Embryonic facial prominence (tissue), 1 donor: ENCODE results near the gene ANKRD22.
"Not testable (repeated sequence)": the region's sequence is repeated elsewhere in the genome, so short reads cannot be mapped to it uniquely, and the experiment has no call there.

Experiments
- DNase-seq: peaks from one replicate; pipeline ENCODE4 v3.0.0-alpha.2; 2016; ENCODE audit errors: extremely low spot score

The ANKRD22 gene

DNA sequence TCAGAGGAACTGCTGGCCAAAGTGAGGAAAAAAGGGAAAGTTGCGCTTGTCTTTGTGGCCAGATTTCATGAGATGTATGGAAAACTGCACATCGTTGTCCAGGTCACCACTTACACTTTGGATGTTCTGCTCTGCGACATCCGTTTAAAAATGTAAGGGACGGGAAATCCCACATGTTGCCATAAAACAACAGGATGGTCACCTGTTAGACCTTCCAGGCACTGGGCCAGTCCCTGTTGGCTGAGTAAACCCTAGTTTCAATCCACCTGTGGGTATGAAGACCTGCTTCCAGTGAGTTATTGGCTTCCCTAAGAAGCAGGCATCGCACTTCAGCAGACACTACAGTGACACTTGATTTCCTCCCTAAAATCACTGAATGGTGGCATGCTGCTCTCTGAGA lies 25.7 kb upstream of the ANKRD22 start:
- no peak for DNase-seq

DNA sequence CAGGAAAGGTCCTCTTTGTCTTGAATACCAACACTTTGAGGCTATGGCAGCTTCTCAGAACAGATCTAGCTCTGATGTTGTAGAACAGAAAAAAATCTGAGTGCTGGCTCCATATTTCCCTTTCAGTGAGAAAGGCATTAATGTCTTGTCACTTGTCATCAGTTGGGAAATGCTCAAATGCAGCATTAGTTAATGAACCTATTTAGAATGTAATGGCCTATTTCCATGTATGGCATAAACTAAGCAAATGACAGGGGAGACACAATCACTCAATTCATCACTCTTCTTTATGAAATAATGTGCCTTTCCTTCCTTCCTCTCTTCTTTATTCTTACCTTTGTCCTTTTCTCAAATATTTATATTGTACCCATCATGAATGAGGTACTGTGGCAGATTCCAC lies 23.4 kb upstream of the ANKRD22 start:
- no peak for DNase-seq

DNA sequence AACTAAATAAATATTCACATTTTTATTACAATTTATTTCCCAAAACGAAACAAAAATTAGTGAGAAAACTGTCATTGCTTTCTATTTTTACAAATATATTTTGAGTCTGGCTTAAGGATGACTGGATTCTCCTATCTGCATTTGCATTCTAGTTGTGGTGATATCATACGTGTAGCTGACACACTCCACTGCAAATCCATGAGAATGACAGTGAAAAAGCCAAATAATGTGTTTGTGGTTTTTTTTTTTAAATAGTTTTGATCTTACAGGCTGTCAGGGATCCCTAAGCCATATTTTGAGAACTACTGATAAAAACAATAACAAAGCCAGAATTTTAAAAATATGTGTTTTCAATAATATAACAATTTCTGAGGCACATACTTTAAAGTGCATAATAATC lies 22.6 kb upstream of the ANKRD22 start:
- DNase-seq, result no peak

DNA sequence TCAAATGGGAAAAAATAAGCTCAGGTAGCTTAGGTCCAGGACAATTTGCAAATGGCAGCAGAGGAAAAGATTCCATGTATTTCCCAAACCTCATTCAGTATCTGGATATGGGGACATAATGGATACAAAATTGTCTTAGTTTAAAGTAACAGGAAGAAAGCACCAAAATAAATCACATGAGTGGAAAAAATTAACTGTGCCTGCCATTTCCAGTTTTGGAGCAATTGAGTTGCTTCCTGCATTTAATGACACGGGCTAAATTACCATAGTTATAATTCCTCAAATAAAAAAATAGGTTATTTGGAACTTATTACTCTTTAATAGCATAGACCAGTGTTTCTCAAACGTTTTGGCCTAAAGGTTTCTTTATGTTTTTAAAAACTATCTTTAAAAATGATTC lies 22.1 kb upstream of the ANKRD22 start:
- no peak for DNase-seq

DNA sequence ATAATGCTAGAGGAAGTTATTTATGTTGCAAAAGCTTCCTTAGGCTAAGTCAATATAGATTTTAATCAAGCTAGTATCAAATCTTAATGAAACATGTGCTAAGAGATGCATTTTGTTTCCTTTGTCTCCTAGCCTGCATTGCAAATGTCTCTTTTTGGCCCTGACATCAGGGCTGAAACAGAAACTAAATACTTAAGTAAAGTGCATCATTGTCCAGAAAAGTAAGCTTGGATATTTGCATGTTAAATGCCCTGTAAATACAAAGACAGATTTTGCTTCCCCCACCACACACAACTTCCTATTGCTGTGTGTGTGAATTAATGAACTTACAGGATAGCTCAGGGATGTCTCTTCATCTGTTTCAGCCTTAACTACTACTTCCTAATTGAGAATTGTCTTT lies 18.4 kb upstream of the ANKRD22 start:
- DNase-seq, result no peak

DNA sequence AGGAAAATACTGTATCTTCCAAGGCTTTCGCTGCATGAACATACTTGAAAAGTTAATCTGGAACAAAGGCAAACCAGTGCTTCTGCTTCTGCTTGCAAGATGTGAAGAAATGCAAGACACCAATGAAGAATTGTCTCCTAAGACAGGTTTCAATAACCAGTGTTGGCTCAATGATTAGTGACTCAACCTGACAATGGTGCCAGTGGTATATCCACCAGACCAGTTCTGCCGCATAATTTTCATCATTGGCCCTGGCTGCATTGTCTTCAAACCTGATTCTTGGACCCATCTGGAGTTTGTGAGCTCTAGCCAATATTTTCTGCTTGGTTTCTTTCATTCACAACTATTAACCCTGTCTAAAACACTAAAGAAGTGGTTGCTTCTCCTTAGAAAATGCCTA lies 14.8 kb upstream of the ANKRD22 start:
- no peak for DNase-seq

DNA sequence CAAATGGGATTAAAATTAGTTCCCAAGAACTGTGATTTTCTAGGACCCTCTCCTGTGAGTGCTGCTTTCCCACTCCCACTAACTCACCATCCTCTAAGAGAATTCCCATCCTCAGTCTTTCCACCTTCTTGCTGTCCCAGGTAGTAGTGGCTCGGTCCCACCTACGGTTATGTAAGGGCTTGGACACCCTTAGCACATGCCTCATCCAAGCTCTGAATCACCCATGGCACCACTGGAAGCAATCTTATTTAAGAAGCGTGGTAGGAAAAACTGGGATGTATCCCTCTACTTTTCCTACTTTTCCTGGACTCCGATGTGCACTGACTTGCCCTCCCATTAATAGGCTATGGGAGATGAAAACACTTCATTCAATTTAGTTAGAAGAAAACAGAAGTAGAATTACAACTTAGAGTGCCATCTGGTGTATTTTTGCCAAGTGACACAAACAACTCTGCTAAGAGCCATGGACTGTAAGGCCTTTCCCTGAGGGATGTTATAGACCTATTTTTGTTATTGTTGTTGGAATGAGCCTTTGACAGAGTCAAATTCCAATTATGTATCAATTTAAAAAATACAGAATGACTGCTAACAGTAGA lies 13.7 kb upstream of the ANKRD22 start:
- no peak for DNase-seq

DNA sequence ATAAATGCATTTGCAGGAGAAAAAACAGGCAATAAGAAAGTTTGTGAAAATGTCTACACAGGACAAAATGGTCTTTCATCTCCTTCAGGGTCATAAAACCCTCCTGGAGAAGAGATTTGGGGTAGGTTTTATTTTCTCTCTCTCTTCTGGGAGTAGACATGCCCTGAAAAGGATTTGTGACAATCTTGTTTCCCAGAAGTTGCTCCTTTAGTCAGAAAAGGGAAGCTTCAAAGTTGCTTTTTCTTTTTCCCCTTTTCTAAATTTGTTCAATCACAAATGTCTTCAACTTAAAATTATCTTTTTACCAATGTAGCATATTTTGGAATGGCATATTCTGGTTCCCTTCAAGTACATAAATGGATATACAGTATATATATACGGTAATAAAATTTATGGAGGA lies 9.4 kb upstream of the ANKRD22 start:
- DNase-seq, result no peak

DNA sequence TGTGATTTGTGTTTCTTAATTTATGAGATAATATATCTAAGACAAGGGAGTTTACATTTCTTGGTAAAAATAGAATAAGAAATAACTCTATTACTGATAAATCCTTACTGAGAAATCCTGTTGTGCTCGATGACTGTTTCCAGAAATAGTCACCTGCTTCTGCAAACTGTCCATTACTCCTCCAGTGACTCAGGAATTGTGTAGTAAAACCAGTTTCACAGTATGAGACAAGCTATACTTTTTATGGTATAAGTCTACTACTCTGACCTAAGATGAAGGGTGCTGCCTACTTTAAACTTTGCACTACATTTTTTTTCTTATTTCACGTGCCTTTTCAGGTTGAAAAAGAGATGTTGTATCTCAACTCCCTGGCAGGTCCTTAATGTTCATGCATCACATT lies 6.8 kb upstream of the ANKRD22 start:
- no peak for DNase-seq

DNA sequence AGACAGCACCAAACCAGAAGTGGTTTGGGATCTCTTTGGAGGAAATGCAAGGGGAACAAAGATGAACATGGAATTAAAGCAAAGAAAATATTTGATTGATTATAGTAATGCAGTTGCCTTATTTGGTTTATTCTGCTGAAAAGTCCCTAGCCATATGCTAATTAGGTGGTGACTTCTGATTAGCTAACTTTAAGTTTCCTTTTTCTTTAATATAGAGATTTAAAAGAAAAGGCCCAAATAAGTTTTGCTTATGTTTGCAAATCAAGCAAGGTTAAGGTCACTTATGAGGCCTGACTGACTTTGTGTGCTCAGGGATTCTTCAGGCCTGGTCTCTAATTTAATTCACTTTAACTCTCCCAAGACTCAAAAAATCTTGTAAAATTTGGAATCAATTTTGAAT lies 6.2 kb upstream of the ANKRD22 start:
- no peak for DNase-seq

DNA sequence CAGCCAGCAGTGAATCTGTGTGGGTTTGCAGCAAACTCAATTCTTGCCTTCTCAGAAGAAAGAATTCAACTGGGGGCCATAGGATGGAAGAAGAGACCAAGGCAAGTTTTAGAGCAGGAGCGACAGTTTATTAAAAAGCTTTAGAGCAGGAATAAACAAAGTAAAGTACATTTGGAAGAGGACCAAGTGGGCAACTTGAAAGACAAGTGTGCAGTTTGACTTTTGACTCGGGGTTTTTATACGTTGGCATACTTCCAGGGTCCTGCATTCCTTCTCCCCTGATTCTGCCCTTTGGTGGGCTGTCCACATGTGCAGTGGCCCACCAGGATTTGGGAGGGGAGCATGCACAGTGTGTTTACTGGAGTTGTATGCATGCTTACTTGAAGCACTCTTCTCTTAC lies 3.0 kb upstream of the ANKRD22 start:
- no peak for DNase-seq

DNA sequence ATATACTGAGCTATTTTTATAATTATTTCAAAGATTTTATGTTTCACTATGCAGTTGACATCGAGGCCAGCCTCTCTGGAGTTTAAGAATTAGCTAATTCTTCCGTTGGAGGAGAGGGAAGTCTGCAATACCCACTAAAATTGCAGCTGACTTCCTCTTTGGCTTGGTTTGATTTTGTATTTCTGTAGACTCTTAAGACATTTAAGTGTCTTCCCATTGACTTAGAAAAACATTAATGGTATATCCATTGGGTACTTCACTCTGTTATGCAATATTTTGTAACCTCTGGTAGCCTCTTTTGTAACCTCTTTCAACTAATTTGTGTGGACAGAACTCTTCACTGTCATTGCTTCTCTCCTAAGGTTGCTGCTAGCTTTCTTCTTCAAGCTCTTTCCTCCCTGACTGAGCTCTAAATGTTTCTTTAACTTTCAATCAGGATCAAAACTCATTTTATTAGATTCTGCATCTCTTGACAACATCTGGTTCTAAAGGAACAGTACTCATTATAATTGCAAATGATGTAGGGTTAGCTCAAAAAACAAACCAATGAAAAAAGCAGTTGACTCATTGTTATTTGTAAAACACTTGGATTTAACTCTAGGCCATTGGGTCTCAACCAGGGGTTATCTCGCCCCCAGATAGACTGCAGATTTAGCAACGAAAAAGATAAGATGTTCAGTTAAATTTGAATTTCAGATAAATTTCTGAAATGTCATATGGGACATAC lies 1.7 kb upstream of the ANKRD22 start:
- no peak for DNase-seq

DNA sequence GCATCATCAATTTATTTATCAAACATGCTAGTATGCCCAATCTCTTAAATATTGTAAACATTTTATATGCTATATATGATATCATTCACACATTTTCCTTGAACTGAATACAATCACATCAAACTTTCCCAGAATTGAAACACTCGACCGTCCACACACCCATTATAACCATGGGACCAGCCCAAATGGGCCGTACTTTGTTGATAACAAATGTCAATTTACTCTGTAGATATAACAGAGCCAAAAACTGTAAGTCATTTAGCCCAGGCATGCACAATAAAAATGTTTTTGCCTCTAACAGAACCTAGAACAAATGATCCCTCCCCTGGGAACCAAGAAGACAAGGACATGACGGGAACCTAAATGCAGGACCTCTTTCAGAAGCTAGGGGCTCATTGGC lies 683 bp upstream of the ANKRD22 start:
- DNase-seq, result no peak

DNA sequence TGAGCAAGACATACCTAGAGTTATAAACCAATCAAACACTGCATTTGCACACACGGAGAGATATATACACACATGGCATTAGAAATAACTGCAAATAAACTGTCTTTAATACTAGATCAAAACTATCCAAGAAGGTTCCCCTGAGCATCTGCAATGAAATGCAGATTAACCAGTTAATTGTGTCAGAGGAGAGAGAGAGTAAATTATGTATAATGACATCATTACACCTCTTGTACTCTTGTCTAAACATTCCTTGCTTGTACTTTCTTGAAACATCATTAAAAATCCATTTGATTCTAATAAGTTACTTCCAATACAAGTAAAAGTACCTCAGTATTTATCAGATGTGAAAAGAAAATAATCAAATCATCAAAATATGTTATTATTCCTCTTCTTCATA lies 932 bp downstream of the ANKRD22 start:
- DNase-seq, result no peak

DNA sequence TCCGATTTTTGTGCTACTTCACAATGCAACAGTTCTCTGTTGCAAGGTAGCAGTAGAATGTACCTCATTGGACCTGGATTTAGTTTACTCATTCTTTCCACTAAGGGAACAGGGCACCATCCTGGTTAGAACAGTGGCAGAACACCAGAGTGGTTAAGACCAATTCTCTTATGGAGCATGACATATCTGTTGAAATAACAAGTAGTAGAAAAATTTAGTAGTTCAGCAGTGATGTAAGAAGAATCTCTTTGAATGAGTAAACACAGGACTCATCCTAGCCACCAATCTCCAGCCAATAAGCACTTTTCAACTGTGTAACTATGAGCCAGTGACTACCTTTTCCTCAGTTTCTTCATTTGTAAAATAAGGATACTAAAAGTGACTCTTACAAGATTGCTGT lies 2.4 kb downstream of the ANKRD22 start:
- DNase-seq, result no peak

DNA sequence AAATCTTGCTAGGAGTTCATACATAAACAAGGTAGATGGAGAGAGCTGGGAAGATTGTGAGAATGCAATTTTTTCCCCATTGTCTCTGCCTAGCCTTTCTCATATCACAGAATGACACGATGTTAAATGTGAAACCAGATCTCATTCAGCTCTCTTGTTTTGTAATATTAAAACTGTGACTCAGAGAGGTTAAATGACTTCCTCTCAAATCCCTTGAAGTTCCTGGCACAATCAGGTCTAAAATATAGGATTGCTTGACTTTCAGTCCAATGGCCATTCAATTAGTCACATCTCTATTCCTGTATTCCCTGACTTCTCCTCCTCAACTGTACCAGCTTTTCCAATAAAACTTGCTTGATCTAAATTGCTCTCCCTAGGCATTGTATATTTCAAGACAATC lies 3.1 kb downstream of the ANKRD22 start:
- DNase-seq, result no peak

DNA sequence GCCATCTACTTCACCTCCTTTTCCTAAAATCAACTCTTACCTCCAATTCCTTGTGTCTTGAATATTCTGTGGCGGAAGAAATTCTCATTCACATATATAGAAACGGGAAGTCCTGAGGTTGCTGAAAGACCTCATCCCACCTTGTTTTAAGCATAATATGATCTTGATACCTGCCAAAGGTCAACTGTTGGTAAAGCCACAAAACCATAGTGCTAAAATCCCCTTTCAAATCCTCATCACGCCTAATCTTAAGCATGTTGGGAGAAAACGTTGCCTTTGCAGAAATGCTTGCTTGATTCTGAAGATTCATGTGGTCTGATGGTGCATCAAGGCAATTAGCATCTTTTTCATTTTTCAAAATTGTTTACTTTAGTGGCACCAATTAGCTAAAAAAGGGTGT lies 8.5 kb downstream of the ANKRD22 start:
- DNase-seq, result no peak

DNA sequence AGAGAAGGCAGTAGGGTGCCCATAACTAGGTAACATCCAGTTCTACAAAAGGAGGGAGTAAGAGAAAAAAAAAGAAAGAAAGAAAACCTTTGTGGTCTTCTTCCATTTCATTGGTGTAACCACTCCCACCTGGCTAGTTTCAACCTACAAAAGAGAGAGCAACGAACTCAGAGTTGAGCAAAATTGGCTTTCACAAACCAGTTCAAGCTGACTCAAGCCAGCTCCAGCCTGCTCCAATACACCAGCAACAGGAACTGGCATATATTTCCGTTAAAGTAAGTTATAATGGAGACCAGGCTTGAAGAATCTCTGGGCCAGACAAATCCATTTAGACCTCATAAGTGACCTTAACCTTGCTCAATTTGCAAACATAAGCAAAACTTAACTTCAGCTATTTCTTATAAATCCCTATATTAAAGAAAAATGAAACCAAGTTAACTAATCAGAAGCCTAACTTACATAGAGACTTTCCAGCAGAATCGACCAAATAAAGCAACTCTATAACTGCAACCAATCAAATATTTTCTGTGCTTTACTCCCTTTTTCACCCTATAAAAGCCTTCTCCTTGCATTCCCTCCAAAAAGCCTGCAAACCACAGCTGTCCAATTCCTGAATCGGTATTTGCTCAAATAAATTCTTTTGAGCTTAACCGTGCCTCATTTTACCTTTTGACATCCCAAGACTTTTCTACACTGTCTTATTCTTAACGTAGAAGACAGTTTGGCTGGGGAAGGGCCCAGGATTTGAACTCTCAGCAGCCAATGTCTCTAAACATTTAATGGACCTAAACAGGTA lies 10.1 kb downstream of the ANKRD22 start:
- DNase-seq, result no peak

DNA sequence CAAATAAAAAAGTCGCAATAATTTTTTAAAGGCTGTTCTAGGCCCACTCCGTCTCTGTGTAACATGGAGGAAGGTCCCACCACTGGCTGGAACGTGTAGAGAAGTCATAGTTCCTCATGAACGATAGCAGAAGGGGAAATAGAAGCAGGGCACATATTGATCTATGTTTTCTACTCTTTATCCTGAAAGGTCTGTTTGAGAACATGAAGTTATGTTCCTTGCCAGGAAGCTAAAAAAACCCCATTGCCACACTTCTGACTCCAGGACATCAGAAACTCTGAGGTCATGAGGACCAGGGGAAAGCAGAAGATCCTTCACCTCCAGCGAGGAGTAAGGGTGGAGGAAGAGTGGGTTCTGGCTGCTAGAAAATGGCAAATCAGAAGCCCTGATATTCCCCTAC lies 10.8 kb downstream of the ANKRD22 start:
- no peak for DNase-seq

DNA sequence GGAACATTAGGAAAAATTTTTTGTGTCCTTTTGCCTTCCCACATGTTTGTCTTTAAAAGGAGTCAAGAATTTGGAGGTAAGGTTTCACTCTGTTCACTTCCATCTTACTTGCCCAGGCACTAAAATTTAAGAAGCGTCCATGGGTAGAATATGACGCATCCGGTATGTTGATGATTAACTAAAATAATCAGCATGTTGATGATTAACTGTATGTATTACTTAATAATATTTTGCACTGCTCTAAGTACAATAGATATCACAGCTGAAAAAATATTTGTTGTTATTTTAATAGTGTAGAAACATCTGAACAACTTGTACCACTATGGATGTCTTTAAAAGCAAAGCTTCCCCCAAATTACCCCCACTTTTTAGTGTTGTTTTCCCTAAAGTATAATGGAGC lies 11.5 kb downstream of the ANKRD22 start:
- DNase-seq, result no peak

DNA sequence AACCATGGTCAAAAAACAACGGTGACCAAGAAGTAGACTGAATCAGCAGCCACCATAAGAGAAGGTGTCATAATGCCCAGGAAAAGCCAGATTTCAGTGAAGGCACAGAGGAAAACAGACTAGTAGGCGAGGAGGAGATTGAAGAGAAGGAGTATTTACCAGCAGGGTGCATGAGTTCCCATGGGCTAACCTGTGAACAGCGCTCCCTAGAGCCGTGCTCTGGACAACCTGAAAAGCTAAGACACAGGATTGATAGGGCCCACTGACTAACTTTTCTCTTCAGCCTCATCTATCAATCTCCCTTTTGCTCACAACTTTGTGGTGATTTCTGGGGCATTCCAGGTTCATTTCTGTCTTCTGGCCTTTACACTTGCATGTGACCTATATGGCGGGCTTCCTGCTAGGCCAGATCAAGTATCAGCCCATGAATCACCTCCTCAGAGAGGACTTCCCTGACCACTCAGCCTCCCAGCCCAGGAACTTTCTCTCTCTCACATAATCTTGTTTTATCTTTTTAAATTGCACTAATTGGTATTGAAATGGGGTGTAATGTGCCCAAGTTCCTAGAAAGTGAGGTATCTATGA lies 12.8 kb downstream of the ANKRD22 start:
- DNase-seq, result no peak

DNA sequence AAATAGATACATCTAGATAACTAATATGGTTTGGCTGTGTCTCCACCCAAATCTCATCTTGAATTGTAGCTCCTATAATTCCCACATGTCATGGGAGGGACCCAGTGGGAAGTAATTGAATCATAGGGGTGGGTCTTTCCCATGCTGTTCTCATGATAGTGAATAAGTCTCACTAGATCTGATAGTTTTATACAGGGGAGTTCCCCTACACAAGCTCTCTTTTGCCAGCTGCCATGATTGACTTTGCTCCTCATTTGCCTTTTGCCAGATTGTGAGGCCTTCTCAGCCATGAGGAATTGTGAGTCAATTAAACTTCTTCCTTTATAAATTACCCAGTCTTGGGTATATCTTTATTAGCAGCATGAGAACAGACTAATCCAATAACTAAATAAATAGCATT lies 14.0 kb downstream of the ANKRD22 start:
- DNase-seq, result not testable (repeated sequence)

DNA sequence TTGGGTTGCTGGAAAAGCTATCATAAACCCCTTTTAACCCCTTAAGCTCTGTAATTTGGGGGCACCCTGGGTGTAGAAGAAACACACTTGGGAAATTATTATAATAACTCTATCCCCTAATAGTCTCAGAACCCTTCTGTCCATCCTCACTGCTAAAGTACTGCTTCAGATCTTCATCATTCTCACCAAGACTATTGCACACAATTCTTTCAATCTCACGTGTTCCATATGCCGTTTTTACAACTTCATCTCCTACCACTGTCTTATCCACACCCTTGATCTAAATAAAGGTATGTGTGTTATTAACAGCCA lies 15.8 kb downstream of the ANKRD22 start:
- DNase-seq, result no peak
